Esophagus muscularis mucosa (tissue), 3 donors: ENCODE data around the gene GLYATL1.

Source experiments
- POLR2A ChIP-seq: fragments of 450-650 bp; IDR thresholded peaks from one replicate; pipeline ENCODE4 v1.6.1; 2017; ENCODE audit warnings: antibody characterized with exemption, moderate library complexity, mild to moderate bottlenecking, low read depth
- POLR2AphosphoS5 ChIP-seq, 2 donors: sonication (generic); formaldehyde crosslinking; IDR thresholded peaks; one replicate each; pipeline ENCODE4 v1.6.1; 2017; ENCODE audit warnings: antibody characterized with exemption in 2 of 2
- TF ChIP-seq, protein P1 (sequence below), 3 experiments: fragments of 200-600 bp in 2 of 3; fragments of 450-650 bp in 1 of 3; sonication (generic) in 2 of 3; IDR thresholded peaks; one replicate each; pipeline ENCODE4 v1.5.1; 2017 to 2019; ENCODE audit warnings: antibody characterized with exemption in 3 of 3, mild to moderate bottlenecking in 2 of 3, moderate library complexity in 1 of 3

DNA sequence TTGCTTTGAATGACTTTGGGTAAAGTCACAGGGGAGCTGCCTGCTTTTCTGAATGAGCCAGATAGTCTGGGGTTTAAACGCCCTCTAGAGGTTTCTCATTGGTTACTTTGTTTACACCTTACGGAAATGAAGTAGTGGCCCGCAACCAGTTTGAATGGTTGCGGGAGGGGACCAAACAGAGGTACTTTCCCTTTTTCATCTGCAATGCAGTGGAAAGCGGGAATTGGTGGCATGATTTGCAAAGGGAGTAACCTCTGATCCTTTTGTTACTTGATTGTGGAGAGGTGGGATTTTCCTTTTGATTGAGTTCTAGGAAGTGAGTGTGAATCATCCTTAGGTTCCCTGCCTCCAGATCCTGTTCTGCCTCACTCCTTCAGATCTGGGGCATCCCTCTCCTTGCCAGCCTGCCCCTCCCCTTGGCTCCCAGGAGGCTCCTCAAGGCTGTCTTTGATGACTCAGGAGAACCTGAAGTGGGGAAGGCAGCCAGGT, 15.9 kb upstream of the GLYATL1 start:
- TF ChIP-seq, protein P1, sequence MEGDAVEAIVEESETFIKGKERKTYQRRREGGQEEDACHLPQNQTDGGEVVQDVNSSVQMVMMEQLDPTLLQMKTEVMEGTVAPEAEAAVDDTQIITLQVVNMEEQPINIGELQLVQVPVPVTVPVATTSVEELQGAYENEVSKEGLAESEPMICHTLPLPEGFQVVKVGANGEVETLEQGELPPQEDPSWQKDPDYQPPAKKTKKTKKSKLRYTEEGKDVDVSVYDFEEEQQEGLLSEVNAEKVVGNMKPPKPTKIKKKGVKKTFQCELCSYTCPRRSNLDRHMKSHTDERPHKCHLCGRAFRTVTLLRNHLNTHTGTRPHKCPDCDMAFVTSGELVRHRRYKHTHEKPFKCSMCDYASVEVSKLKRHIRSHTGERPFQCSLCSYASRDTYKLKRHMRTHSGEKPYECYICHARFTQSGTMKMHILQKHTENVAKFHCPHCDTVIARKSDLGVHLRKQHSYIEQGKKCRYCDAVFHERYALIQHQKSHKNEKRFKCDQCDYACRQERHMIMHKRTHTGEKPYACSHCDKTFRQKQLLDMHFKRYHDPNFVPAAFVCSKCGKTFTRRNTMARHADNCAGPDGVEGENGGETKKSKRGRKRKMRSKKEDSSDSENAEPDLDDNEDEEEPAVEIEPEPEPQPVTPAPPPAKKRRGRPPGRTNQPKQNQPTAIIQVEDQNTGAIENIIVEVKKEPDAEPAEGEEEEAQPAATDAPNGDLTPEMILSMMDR (IDR thresholded peaks at IDR 0.05): no peak
- no peak for TF ChIP-seq POLR2AphosphoS5 (IDR thresholded peaks at IDR 0.05)
- TF ChIP-seq POLR2A: no peak
